H1 (cell line): Measurements from ENCODE around the gene POLA1. TPM values are rescaled to one million over a fixed set of nuclear protein-coding genes. Genes with fewer than 3 reads are reported as not detected.

Source experiments
- CTCF ChIA-PET: fragments of 300-600 bp; sonication (Branson Sonifier 250); formaldehyde crosslinking; loops from one replicate; lab custom pipeline; 2021; ENCODE audit not compliant: partially characterized antibody; lab: Charles Lee
- POLR2A ChIA-PET: fragments of 300-600 bp; sonication (Branson Sonifier 250); formaldehyde crosslinking; loops from one replicate; lab custom pipeline; 2021; ENCODE audit warnings: inconsistent platforms; ENCODE audit not compliant: partially characterized antibody; lab: Charles Lee
- DNase-seq, 2 experiments: peaks; one replicate each; pipeline versions ENCODE4 v3.0.0 to v3.0.0-alpha.2; 2010 to 2022; ENCODE audit warnings: low spot score in 2 of 2, low read depth in 1 of 2, mixed read lengths in 1 of 2
- FAIRE-seq: peaks from 2 replicates; lab custom pipeline; 2011; peaks lifted over from hg19 to GRCh38; lab: Jason Lieb, UNC
- H2AFZ ChIP-seq: 2 replicates; pipeline ENCODE4 v1.8.1; 2012; ENCODE audit warnings: low read length, inconsistent platforms
- H2AK5ac ChIP-seq: 2 replicates; pipeline ENCODE4 v1.6.1; 2013; ENCODE audit warnings: low read depth, low read length
- H2BK120ac ChIP-seq: replicated peaks from 2 replicates; pipeline ENCODE3; 2013; ENCODE audit warnings: low read depth, low read length, inconsistent platforms
- H2BK12ac ChIP-seq: 2 replicates; pipeline ENCODE4 v1.6.1; 2013; ENCODE audit warnings: low read depth, low read length
- H2BK15ac ChIP-seq: 2 replicates; pipeline ENCODE4 v1.6.1; 2013; ENCODE audit warnings: low read length
- H2BK20ac ChIP-seq: 2 replicates; pipeline ENCODE4 v1.6.1; 2013; ENCODE audit warnings: low read length
- H2BK5ac ChIP-seq: 2 replicates; pipeline ENCODE4 v1.6.1; 2013; ENCODE audit warnings: low read depth, low read length
- H3K14ac ChIP-seq: 2 replicates; pipeline ENCODE4 v1.6.1; 2013; ENCODE audit warnings: inconsistent platforms; ENCODE audit not compliant: insufficient read length
- H3K18ac ChIP-seq: 2 replicates; pipeline ENCODE4 v1.6.1; 2013; ENCODE audit warnings: low read length; ENCODE audit errors: extremely low read depth
- H3K23ac ChIP-seq: 2 replicates; pipeline ENCODE4 v1.6.1; 2013; ENCODE audit warnings: inconsistent platforms; ENCODE audit not compliant: insufficient read length
- H3K23me2 ChIP-seq: 2 replicates; pipeline ENCODE4 v1.6.1; 2013; ENCODE audit warnings: low read depth, low read length
- H3K27ac ChIP-seq: 2 replicates; pipeline ENCODE4 v1.6.1; 2011; ENCODE audit warnings: low read depth, low read length, inconsistent platforms
- H3K27me3 ChIP-seq, 4 experiments: replicated peaks in 1 of 4; 1 replicate in 1 of 4; 2 replicates in 3 of 4; pipeline versions ENCODE4 v1.6.1 to v1.8.1; 2011 to 2013; ENCODE audit warnings: low read length in 3 of 4, mild to moderate bottlenecking in 3 of 4, inconsistent platforms in 2 of 4, mixed read lengths in 2 of 4, moderate library complexity in 1 of 4; ENCODE audit not compliant: control insufficient read depth in 3 of 4, insufficient read depth in 3 of 4; ENCODE audit errors: extremely low read depth in 1 of 4
- H3K36me3 ChIP-seq, 4 experiments: 2 replicates each; pipeline versions ENCODE4 v1.6.1 to v1.8.1; 2011 to 2013; ENCODE audit warnings: mild to moderate bottlenecking in 4 of 4, low read length in 3 of 4, moderate library complexity in 2 of 4, control low read depth in 1 of 4, inconsistent platforms in 1 of 4; ENCODE audit not compliant: insufficient read depth in 4 of 4, control insufficient read depth in 2 of 4
- H3K4ac ChIP-seq: replicated peaks from 2 replicates; pipeline ENCODE3; 2013; ENCODE audit warnings: low read length, low read depth, mixed read lengths, inconsistent platforms; ENCODE audit not compliant: insufficient read length
- H3K4me1 ChIP-seq, 4 experiments: replicated peaks in 1 of 4; 1 replicate in 1 of 4; 2 replicates in 3 of 4; pipeline versions ENCODE4 v1.6.1 to v1.8.1; 2011 to 2013; ENCODE audit warnings: low read length in 3 of 4, inconsistent platforms in 2 of 4, mixed read lengths in 1 of 4; ENCODE audit not compliant: insufficient read depth in 4 of 4, control insufficient read depth in 3 of 4
- H3K4me2 ChIP-seq, 2 experiments: 2 replicates each; pipeline versions ENCODE4 v1.6.1 to v1.8.1; 2011 to 2013; ENCODE audit warnings: low read depth in 2 of 2, low read length in 2 of 2, control low read depth in 1 of 2, inconsistent platforms in 1 of 2, mild to moderate bottlenecking in 1 of 2; ENCODE audit not compliant: insufficient read depth in 1 of 2
- H3K4me3 ChIP-seq, 4 experiments: fragments of 200-600, 300-600 bp in 1 of 4; sonication (generic), shearing (Covaris generic), sonication (Bioruptor Twin) in 1 of 4; 2 replicates each; pipeline versions ENCODE4 v1.5.1 to v1.8.1; 2011 to 2016; ENCODE audit warnings: low read length in 4 of 4, low read depth in 3 of 4, control low read depth in 2 of 4, inconsistent platforms in 2 of 4, mild to moderate bottlenecking in 2 of 4, mixed read lengths in 1 of 4, moderate library complexity in 1 of 4; ENCODE audit not compliant: insufficient read depth in 2 of 4; ENCODE audit errors: extremely low read depth in 1 of 4
- H3K56ac ChIP-seq: replicated peaks from 2 replicates; pipeline ENCODE3; 2013; ENCODE audit warnings: low read depth, mild to moderate bottlenecking, mixed read lengths, low read length, inconsistent platforms; ENCODE audit not compliant: insufficient read length
- H3K79me1 ChIP-seq: 2 replicates; pipeline ENCODE4 v1.6.1; 2013; ENCODE audit warnings: low read depth, low read length, control low read depth
- H3K79me2 ChIP-seq, 2 experiments: 2 replicates each; pipeline versions ENCODE4 v1.6.1 to v1.8.1; 2012 to 2013; ENCODE audit warnings: low read length in 2 of 2, mild to moderate bottlenecking in 2 of 2, inconsistent platforms in 1 of 2; ENCODE audit not compliant: insufficient read depth in 2 of 2, control insufficient read depth in 1 of 2
- H3K9ac ChIP-seq, 4 experiments: replicated peaks in 1 of 4; 1 replicate in 1 of 4; 2 replicates in 3 of 4; pipeline versions ENCODE4 v1.6.1 to v1.8.1; 2011 to 2013; ENCODE audit warnings: low read depth in 3 of 4, low read length in 3 of 4, control low read depth in 2 of 4, mild to moderate bottlenecking in 2 of 4, moderate library complexity in 2 of 4, inconsistent platforms in 1 of 4; ENCODE audit errors: extremely low read depth in 1 of 4
- H3K9me3 ChIP-seq, 2 experiments: 2 replicates each; pipeline versions ENCODE4 v1.6.1 to v1.8.1; 2012 to 2013; ENCODE audit warnings: mild to moderate bottlenecking in 2 of 2, moderate library complexity in 2 of 2, control low read depth in 1 of 2, inconsistent platforms in 1 of 2, low read depth in 1 of 2, low read length in 1 of 2, mixed read lengths in 1 of 2; ENCODE audit not compliant: insufficient read depth in 2 of 2
- H4K20me1 ChIP-seq, 2 experiments: replicated peaks in 1 of 2; 2 replicates each; pipeline versions ENCODE3 to v1.8.1; 2011 to 2013; ENCODE audit warnings: inconsistent platforms in 2 of 2, low read length in 2 of 2, mild to moderate bottlenecking in 1 of 2; ENCODE audit not compliant: insufficient read depth in 2 of 2, control insufficient read depth in 1 of 2
- H4K5ac ChIP-seq: 2 replicates; pipeline ENCODE4 v1.6.1; 2013; ENCODE audit warnings: low read length, low read depth, mixed read lengths, inconsistent platforms; ENCODE audit not compliant: insufficient read length
- H4K8ac ChIP-seq: 2 replicates; pipeline ENCODE4 v1.8.0; 2013; ENCODE audit warnings: mild to moderate bottlenecking, moderate library complexity, low read length, inconsistent platforms; ENCODE audit not compliant: insufficient read depth; ENCODE audit errors: extremely low read depth
- H4K91ac ChIP-seq: replicated peaks from 2 replicates; pipeline ENCODE3; 2013; ENCODE audit warnings: low read length, mixed read lengths, inconsistent platforms; ENCODE audit not compliant: insufficient read length
- ASH2L ChIP-seq: fragments of 200-600, 300-600 bp; sonication (generic); IDR thresholded peaks from one replicate; pipeline ENCODE4 v1.7.1; 2017; ENCODE audit warnings: low read length
- BRCA1 ChIP-seq: IDR thresholded peaks from 2 replicates; pipeline ENCODE4 v1.6.1; 2012; ENCODE audit warnings: low read depth, low read length, improper control_type of control experiment
- EGR1 ChIP-seq: IDR thresholded peaks from 2 replicates; pipeline ENCODE4 v1.6.1; 2011; ENCODE audit warnings: low read depth, low read length, borderline replicate concordance
- FOSL1 ChIP-seq: IDR thresholded peaks from 2 replicates; pipeline ENCODE4 v1.6.1; 2011; ENCODE audit warnings: mild to moderate bottlenecking, low read depth, low read length, moderate library complexity; ENCODE audit not compliant: insufficient read depth
- PHF8 ChIP-seq: fragments of 200-600 bp; sonication (generic); conservative IDR thresholded peaks from 2 replicates; pipeline ENCODE4 v1.7.1; 2012; ENCODE audit warnings: low read depth, mild to moderate bottlenecking, inconsistent platforms, low read length, moderate library complexity
- RAD21 ChIP-seq, 2 experiments: IDR thresholded peaks in 1 of 2; conservative IDR thresholded peaks in 1 of 2; 2 replicates each; pipeline ENCODE4 v1.6.1; 2011; ENCODE audit warnings: low read depth in 2 of 2, low read length in 2 of 2, improper control_type of control experiment in 1 of 2, inconsistent platforms in 1 of 2, mild to moderate bottlenecking in 1 of 2, moderate library complexity in 1 of 2
- SAP30 ChIP-seq: fragments of 300-600 bp; sonication (generic); IDR thresholded peaks from 2 replicates; pipeline ENCODE4 v1.7.1; 2012; ENCODE audit warnings: low read length, moderate library complexity, mild to moderate bottlenecking, inconsistent platforms; ENCODE audit not compliant: insufficient read depth, insufficient replicate concordance
- SIRT6 ChIP-seq: IDR thresholded peaks from one replicate; pipeline ENCODE4 v1.7.1; 2012; ENCODE audit warnings: low read length, inconsistent platforms
- SP1 ChIP-seq: IDR thresholded peaks from 2 replicates; pipeline ENCODE4 v1.6.1; 2011; ENCODE audit warnings: low read depth, low read length
- WGBS, 2 experiments: shearing (Covaris generic) in 1 of 2; methylation state at CpG; one replicate each; pipeline versions ENCODE4 v1.1.6 to v1.1.7; 2013 to 2015; ENCODE audit warnings: low lambda C conversion rate in 2 of 2, mixed read lengths in 2 of 2, inconsistent platforms in 1 of 2, low coverage in 1 of 2, missing lambda C conversion rate in 1 of 2; ENCODE audit not compliant: insufficient replicate concordance in 2 of 2, insufficient coverage in 1 of 2, insufficient read length in 1 of 2; ENCODE audit errors: extremely low coverage in 1 of 2, missing lambda C conversion rate in 1 of 2; 5-methylcytosine and 5-hydroxymethylcytosine counted together
- polyA plus RNA-seq, 7 experiments: library from polyadenylated mRNA; depleted of rRNA in 3 of 7; stranded (reverse) in 5 of 7; unstranded in 2 of 7; fragments of >200 nt in 5 of 7; fragments of 200-250 nt in 2 of 7; gene quantifications; 1 replicate in 5 of 7; 2 replicates in 1 of 7; 4 replicates in 1 of 7; pipeline versions ENCODE4 v1.2.1 to v1.2.3, GENCODE V29; 2011 to 2013; ENCODE audit warnings: missing spikeins in 2 of 7, mixed read lengths in 2 of 7
- total RNA-seq: library from RNA; stranded (reverse); fragmentation: NEBNext Ultra II Directional; extraction: Animal tissue kit (Norgen Biotek cat#: 25700); gene quantifications from 2 replicates; pipeline ENCODE4 v1.2.1, GENCODE V29; 2021

Gene POLA1
- total and polyA plus RNA-seq, 2 of the 8 experiments (the other 6 are each of a cell fraction or from before 2014, with no cell fraction given) = 5.6 to 34.9 TPM

DNA sequence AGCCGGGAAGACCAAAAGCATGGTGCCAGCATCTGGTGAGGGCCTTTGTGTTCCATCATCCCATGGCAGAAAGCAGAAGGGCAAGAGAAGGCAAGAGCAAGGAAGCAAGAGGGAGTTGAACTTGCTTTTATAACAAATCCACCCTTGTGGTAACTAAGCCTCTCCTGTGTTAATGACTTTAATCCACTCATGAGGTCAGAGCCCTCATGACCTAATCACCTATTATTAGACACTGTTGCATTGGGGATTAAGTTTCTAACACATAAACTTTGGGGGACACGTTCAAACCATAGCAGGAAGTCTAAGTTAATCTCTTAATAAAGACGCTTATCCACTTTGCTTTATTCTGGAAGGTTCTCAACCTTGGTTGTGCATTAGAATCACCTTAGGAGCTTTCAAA, 34.1 kb upstream of the POLA1 start:
- Histone ChIP-seq H2AK5ac (no peak overlapping the region), H3K4me2 (no peak overlapping the region), H2BK20ac (no peak overlapping the region), H4K91ac (no peak overlapping the region), H3K9ac (no peak overlapping the region), H3K18ac (no peak overlapping the region), H3K9me3 (no peaks in the 10 kb centered on the region), H3K56ac (no peak overlapping the region), H2BK12ac (no peak overlapping the region), H3K27me3 (no peaks in the 10 kb centered on the region), H2BK5ac (no peak overlapping the region), H3K79me2 (no peaks in the 10 kb centered on the region), H3K23me2 (no peaks in the 10 kb centered on the region), H2BK120ac (no peak overlapping the region), H3K27ac (no peak overlapping the region), H4K20me1 (no peaks in the 10 kb centered on the region), H3K36me3 (no peaks in the 10 kb centered on the region), H3K14ac (no peak overlapping the region), H4K8ac (no peak overlapping the region), H3K79me1 (no peaks in the 10 kb centered on the region), H3K4me3 (no peak overlapping the region), H2AFZ (no peak overlapping the region), H3K23ac (no peak overlapping the region), H2BK15ac (no peak overlapping the region), H3K4me1 (no peaks in the 10 kb centered on the region; a peak in 1 of 7 replicates), H4K5ac (no peak overlapping the region), H3K4ac (no peak overlapping the region)
- ChIA-PET CTCF (no interaction called here), POLR2A (no interaction called here)
- TF ChIP-seq SP1 (no peak), FOSL1 (no peak), PHF8 (no peak), BRCA1 (no peak), SAP30 (no peak), SIRT6 (no peak), EGR1 (no peak), ASH2L (no peak), RAD21 (IDR thresholded peaks at IDR 0.05 in 1 of 2, conservative IDR thresholded peaks at IDR 0.05 in 1 of 2; ENCODE audit: low read depth in 2 of 2, low read length in 2 of 2) (no peak)
- 87% methylated on average over 3 of the region's 3 CpGs; no CpG with 5 or more reads in 1 of the 2 experiments for WGBS, 2 experiments
- DNase-seq = no peak
- peak; percentile 13 for FAIRE-seq
